Measurements from ENCODE around the gene ESR2.
"Not testable (repeated sequence)": the region's sequence is repeated elsewhere in the genome, so short reads cannot be mapped to it uniquely, and the experiment has no call there.

ESR2 gene

DNA sequence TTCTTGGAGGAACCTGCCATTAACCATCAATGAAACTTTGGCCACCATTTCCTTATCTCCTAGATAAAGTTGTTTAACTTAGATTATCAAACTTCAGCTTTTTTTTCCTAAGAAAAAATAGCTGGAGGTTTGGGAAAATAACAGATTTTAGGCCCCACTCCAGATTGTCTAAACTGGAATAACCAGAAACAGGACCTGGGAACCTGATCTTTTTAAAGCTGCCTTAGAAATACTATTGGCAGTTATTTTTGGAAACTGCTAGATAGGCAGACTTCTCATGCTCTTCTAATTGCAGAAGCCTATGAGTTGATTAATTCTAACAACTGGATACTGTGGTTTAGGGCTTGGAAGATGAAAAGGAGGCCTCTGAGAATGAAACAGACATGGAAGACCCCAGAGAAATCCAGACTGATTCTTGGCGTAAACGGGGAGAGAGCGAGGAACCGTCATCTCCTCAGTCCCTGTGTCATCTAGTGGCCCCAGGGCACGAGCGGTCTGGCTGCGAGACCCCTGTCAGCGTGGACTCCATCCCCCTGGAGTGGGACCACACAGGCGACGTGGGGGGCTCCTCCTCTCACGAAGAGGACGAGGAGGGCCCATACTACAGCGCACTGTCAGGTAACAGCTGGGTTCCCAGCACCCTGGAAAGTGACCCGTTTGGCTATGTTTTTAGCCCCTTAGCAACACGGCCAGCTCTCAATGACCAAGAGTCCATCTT is 80.2 kb downstream of the ESR2 start:
- Histone ChIP-seq H3K27ac (ENCODE audit: low read depth, low read length) (no peak overlapping the region), H3K4me3 (ENCODE audit: low read depth in 1 of 2, low read length in 2 of 2) (no peak overlapping the region), H3K9me3 (ENCODE audit: control insufficient read depth in 1 of 2, low read length in 2 of 2) (no peaks in the 10 kb centered on the region), H3K9ac (ENCODE audit: low read depth in 1 of 2, low read length in 2 of 2) (no peak overlapping the region), H3K36me3 (ENCODE audit: control insufficient read depth in 1 of 2, insufficient read depth in 2 of 2, low read length in 2 of 2) (peaks cover 38 to 90% of the 10 kb centered on the region in 2 donors), H3K27me3 (ENCODE audit: control insufficient read depth in 1 of 2, insufficient read depth in 2 of 2, low read length in 2 of 2) (no peaks in the 10 kb centered on the region), H3K4me1 (ENCODE audit: control insufficient read depth in 1 of 2, insufficient read depth in 2 of 2, low read length in 2 of 2) (peaks cover 0 to 5% of the 10 kb centered on the region in 2 donors)

GRCh38 chr14:64213086-64213485 is 81.1 kb downstream of the ESR2 start:
- Histone ChIP-seq H3K36me3 (ENCODE audit: control insufficient read depth in 1 of 2, insufficient read depth in 2 of 2, low read length in 2 of 2) (peaks cover 43 to 92% of the 10 kb centered on the region in 2 donors), H3K4me1 (ENCODE audit: control insufficient read depth in 1 of 2, insufficient read depth in 2 of 2, low read length in 2 of 2) (peaks cover 0 to 5% of the 10 kb centered on the region in 2 donors), H3K9ac (ENCODE audit: low read depth in 1 of 2, low read length in 2 of 2) (no peak overlapping the region), H3K27me3 (ENCODE audit: control insufficient read depth in 1 of 2, insufficient read depth in 2 of 2, low read length in 2 of 2) (no peaks in the 10 kb centered on the region), H3K4me3 (ENCODE audit: low read depth in 1 of 2, low read length in 2 of 2) (no peak overlapping the region), H3K9me3 (ENCODE audit: control insufficient read depth in 1 of 2, low read length in 2 of 2) (no peaks in the 10 kb centered on the region), H3K27ac (ENCODE audit: low read depth, low read length) (no peak overlapping the region)

DNA sequence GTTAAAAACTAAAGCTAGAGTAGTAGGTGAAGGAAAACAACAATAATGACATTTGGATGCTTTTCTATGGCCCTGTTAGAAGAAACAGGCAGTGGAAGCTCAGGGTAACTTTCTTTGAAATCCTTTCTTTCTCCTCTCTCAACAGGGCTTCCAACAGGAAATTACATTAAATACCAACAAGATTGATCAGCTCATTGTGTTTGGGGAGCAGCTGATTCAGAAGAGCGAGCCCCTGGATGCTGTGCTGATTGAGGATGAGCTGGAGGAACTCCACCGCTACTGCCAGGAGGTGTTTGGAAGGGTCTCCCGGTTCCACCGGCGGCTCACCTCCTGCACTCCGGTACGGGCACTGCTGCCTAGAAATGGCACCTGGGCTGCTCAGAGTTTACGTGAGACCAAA is 81.5 kb downstream of the ESR2 start:
- Histone ChIP-seq H3K4me1 (ENCODE audit: control insufficient read depth in 1 of 2, insufficient read depth in 2 of 2, low read length in 2 of 2) (peaks cover 0 to 5% of the 10 kb centered on the region in 2 donors), H3K9ac (ENCODE audit: low read depth in 1 of 2, low read length in 2 of 2) (no peak overlapping the region), H3K27ac (ENCODE audit: low read depth, low read length) (no peak overlapping the region), H3K9me3 (ENCODE audit: control insufficient read depth in 1 of 2, low read length in 2 of 2) (no peaks in the 10 kb centered on the region), H3K27me3 (ENCODE audit: control insufficient read depth in 1 of 2, insufficient read depth in 2 of 2, low read length in 2 of 2) (no peaks in the 10 kb centered on the region), H3K36me3 (ENCODE audit: control insufficient read depth in 1 of 2, insufficient read depth in 2 of 2, low read length in 2 of 2) (peaks cover 45 to 90% of the 10 kb centered on the region in 2 donors), H3K4me3 (ENCODE audit: low read depth in 1 of 2, low read length in 2 of 2) (no peak overlapping the region)

GRCh38 chr14:64210912-64211311 is 83.3 kb downstream of the ESR2 start:
- not testable (repeated sequence) for H3K4me3 ChIP-seq (ENCODE audit: low read depth in 1 of 2, low read length in 2 of 2); H3K4me1 ChIP-seq (ENCODE audit: control insufficient read depth in 1 of 2, insufficient read depth in 2 of 2, low read length in 2 of 2); H3K9ac ChIP-seq (ENCODE audit: low read depth in 1 of 2, low read length in 2 of 2); H3K27ac ChIP-seq (ENCODE audit: low read depth, low read length); H3K9me3 ChIP-seq (ENCODE audit: control insufficient read depth in 1 of 2, low read length in 2 of 2); H3K27me3 ChIP-seq (ENCODE audit: control insufficient read depth in 1 of 2, insufficient read depth in 2 of 2, low read length in 2 of 2)
- peaks cover 39 to 73% of the 10 kb centered on the region in 2 donors for H3K36me3 ChIP-seq (ENCODE audit: control insufficient read depth in 1 of 2, insufficient read depth in 2 of 2, low read length in 2 of 2)

DNA sequence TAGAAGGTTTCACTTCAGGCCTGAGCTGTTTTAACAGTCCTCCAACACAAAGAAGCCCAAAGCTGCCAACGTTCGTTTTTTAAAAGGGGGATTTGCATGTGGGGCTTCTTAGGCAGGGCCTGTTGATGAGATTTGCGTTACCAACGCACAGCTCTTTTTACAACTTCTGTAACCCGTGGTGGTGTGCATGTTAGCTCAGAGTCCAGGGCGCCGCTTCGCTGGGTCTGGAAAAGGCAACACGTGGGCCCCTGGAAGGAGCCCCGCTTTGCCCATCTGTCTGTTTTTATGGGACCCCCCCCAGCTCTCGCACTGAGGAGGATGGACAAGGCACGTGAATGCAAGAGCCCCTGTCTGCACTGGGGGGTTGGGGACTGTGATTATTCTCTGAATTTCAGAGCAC is 84.0 kb downstream of the ESR2 start:
- no peaks in the 10 kb centered on the region for H3K9me3 ChIP-seq (ENCODE audit: control insufficient read depth in 1 of 2, low read length in 2 of 2)
- no peak overlapping the region for H3K27ac ChIP-seq (ENCODE audit: low read depth, low read length)
- H3K36me3 ChIP-seq (ENCODE audit: control insufficient read depth in 1 of 2, insufficient read depth in 2 of 2, low read length in 2 of 2): peaks cover 37 to 66% of the 10 kb centered on the region in 2 donors
- peaks cover 0 to 5% of the 10 kb centered on the region in 2 donors for H3K4me1 ChIP-seq (ENCODE audit: control insufficient read depth in 1 of 2, insufficient read depth in 2 of 2, low read length in 2 of 2)
- no peak overlapping the region for H3K9ac ChIP-seq (ENCODE audit: low read depth in 1 of 2, low read length in 2 of 2)
- no peak overlapping the region for H3K4me3 ChIP-seq (ENCODE audit: low read depth in 1 of 2, low read length in 2 of 2)
- no peaks in the 10 kb centered on the region for H3K27me3 ChIP-seq (ENCODE audit: control insufficient read depth in 1 of 2, insufficient read depth in 2 of 2, low read length in 2 of 2)

DNA sequence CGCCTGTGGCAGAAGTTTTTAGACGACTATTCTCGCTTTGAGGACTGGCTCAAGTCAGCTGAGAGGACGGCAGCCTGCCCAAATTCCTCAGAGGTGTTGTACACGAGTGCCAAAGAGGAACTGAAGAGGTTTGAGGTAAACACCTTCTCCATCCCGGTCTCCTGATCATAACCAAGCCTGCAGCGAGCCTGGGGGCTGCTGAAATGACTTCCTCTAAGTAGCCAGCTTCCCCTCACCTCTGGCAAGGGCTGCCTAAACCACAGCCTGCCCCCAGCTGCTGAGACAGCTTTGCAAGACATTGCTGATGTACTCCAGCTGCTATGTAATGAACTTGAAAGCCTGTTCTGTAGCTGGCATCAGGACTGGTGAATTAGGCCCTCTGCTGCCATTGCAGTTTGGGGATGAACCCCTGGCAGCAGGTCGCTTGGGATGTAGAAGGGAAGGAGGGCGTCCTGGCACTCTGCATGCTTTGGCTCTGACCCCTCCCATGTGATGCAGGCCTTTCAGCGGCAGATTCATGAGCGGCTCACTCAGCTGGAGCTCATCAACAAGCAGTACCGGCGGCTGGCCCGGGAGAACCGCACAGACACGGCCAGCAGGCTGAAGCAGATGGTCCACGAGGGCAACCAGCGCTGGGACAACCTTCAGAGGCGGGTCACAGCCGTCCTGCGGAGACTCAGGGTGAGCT is 84.6 kb downstream of the ESR2 start:
- Histone ChIP-seq H3K27ac (ENCODE audit: low read depth, low read length) (no peak overlapping the region), H3K36me3 (ENCODE audit: control insufficient read depth in 1 of 2, insufficient read depth in 2 of 2, low read length in 2 of 2) (peaks cover 37 to 64% of the 10 kb centered on the region in 2 donors), H3K4me3 (ENCODE audit: low read depth in 1 of 2, low read length in 2 of 2) (no peak overlapping the region), H3K4me1 (ENCODE audit: control insufficient read depth in 1 of 2, insufficient read depth in 2 of 2, low read length in 2 of 2) (peaks cover 0 to 5% of the 10 kb centered on the region in 2 donors), H3K9ac (ENCODE audit: low read depth in 1 of 2, low read length in 2 of 2) (no peak overlapping the region), H3K9me3 (ENCODE audit: control insufficient read depth in 1 of 2, low read length in 2 of 2) (no peaks in the 10 kb centered on the region), H3K27me3 (ENCODE audit: control insufficient read depth in 1 of 2, insufficient read depth in 2 of 2, low read length in 2 of 2) (no peaks in the 10 kb centered on the region)

- H3K36me3 ChIP-seq (ENCODE audit: control insufficient read depth in 1 of 2, insufficient read depth in 2 of 2, low read length in 2 of 2): peaks cover 32 to 58% of the 10 kb centered on the region in 2 donors
- no peak overlapping the region for H3K27ac ChIP-seq (ENCODE audit: low read depth, low read length)
- H3K4me3 ChIP-seq (ENCODE audit: low read depth in 1 of 2, low read length in 2 of 2): no peak overlapping the region
- no peak overlapping the region for H3K9ac ChIP-seq (ENCODE audit: low read depth in 1 of 2, low read length in 2 of 2)
- H3K27me3 ChIP-seq (ENCODE audit: control insufficient read depth in 1 of 2, insufficient read depth in 2 of 2, low read length in 2 of 2): no peaks in the 10 kb centered on the region
- no peaks in the 10 kb centered on the region for H3K9me3 ChIP-seq (ENCODE audit: control insufficient read depth in 1 of 2, low read length in 2 of 2)
- peaks cover 0 to 5% of the 10 kb centered on the region in 2 donors for H3K4me1 ChIP-seq (ENCODE audit: control insufficient read depth in 1 of 2, insufficient read depth in 2 of 2, low read length in 2 of 2)
Measured at GRCh38 chr14:64208981-64209380, 85.2 kb downstream of the ESR2 start.

DNA sequence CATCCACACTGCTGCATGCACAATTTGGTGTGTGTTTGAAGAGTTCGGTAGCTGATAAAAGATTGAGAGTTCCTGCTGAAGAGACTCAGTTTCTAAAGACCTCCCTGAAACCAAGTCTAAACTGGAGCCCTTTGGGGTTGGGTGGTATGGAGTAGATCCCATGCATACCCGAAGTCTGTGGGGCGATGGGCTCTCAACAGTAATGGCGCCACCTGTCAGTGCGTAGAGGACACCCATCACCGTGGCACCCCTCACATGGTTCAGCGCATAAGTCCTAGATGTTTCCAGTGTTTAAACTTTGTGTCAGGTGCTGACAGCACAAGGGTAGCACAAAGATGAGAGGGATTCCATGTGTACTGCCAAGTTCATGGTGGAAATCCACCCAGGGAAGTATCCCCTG is 85.9 kb downstream of the ESR2 start:
- H3K4me3 ChIP-seq (ENCODE audit: low read depth in 1 of 2, low read length in 2 of 2): no peak overlapping the region
- H3K36me3 ChIP-seq (ENCODE audit: control insufficient read depth in 1 of 2, insufficient read depth in 2 of 2, low read length in 2 of 2): peaks cover 28 to 52% of the 10 kb centered on the region in 2 donors
- no peaks in the 10 kb centered on the region for H3K9me3 ChIP-seq (ENCODE audit: control insufficient read depth in 1 of 2, low read length in 2 of 2)
- H3K4me1 ChIP-seq (ENCODE audit: control insufficient read depth in 1 of 2, insufficient read depth in 2 of 2, low read length in 2 of 2): peaks cover 0 to 5% of the 10 kb centered on the region in 2 donors
- H3K27me3 ChIP-seq (ENCODE audit: control insufficient read depth in 1 of 2, insufficient read depth in 2 of 2, low read length in 2 of 2): no peaks in the 10 kb centered on the region
- no peak overlapping the region for H3K27ac ChIP-seq (ENCODE audit: low read depth, low read length)
- H3K9ac ChIP-seq (ENCODE audit: low read depth in 1 of 2, low read length in 2 of 2): no peak overlapping the region

- H3K4me1 ChIP-seq (ENCODE audit: control insufficient read depth in 1 of 2, insufficient read depth in 2 of 2, low read length in 2 of 2): no peaks in the 10 kb centered on the region
- H3K36me3 ChIP-seq (ENCODE audit: control insufficient read depth in 1 of 2, insufficient read depth in 2 of 2, low read length in 2 of 2): peaks cover 7 to 15% of the 10 kb centered on the region in 2 donors
- no peaks in the 10 kb centered on the region for H3K27me3 ChIP-seq (ENCODE audit: control insufficient read depth in 1 of 2, insufficient read depth in 2 of 2, low read length in 2 of 2)
- H3K4me3 ChIP-seq (ENCODE audit: low read depth in 1 of 2, low read length in 2 of 2): no peak overlapping the region
- no peak overlapping the region for H3K27ac ChIP-seq (ENCODE audit: low read depth, low read length)
- no peak overlapping the region for H3K9ac ChIP-seq (ENCODE audit: low read depth in 1 of 2, low read length in 2 of 2)
- H3K9me3 ChIP-seq (ENCODE audit: control insufficient read depth in 1 of 2, low read length in 2 of 2): no peaks in the 10 kb centered on the region
Measured at GRCh38 chr14:64203366-64204006, 90.7 kb downstream of the ESR2 start.

DNA sequence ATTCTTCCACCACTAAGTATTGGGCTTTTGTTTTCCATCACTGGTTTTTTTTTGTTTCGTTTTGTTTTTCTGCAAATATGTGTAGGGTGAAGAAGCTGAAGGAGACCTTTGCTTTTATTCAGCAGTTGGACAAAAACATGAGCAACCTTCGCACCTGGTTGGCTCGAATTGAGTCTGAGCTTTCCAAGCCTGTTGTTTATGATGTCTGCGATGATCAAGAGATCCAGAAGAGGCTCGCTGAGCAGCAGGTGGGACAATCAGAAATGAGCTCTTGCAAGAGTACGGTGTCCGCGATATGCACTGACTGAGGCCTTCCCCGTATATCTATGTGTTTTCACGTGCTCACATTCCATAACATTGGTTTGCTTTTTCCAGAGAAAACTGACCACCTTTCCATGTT is 91.5 kb downstream of the ESR2 start:
- Histone ChIP-seq H3K9ac (ENCODE audit: low read depth in 1 of 2, low read length in 2 of 2) (no peak overlapping the region), H3K36me3 (ENCODE audit: control insufficient read depth in 1 of 2, insufficient read depth in 2 of 2, low read length in 2 of 2) (peaks cover 0 to 13% of the 10 kb centered on the region in 2 donors), H3K4me3 (ENCODE audit: low read depth in 1 of 2, low read length in 2 of 2) (no peak overlapping the region), H3K9me3 (ENCODE audit: control insufficient read depth in 1 of 2, low read length in 2 of 2) (no peaks in the 10 kb centered on the region), H3K4me1 (ENCODE audit: control insufficient read depth in 1 of 2, insufficient read depth in 2 of 2, low read length in 2 of 2) (no peaks in the 10 kb centered on the region), H3K27ac (ENCODE audit: low read depth, low read length) (no peak overlapping the region), H3K27me3 (ENCODE audit: control insufficient read depth in 1 of 2, insufficient read depth in 2 of 2, low read length in 2 of 2) (no peaks in the 10 kb centered on the region)
